ENCODE measurements around the gene ADAM33.

The ADAM33 gene

GRCh38 chr20:3719046-3719445 lies 37.2 kb upstream of the ADAM33 start:
- no peak for DNase-seq (ENCODE audit: low read depth in 1 of 2, low spot score in 1 of 2)
- TF ChIP-seq JUND (IDR thresholded peaks at IDR 0.05; ENCODE audit: low read depth) = no peak
- in situ Hi-C loops (cut with HindIII; ENCODE audit: low pct_unique_long_range_greater_than_20kb, low sequenced_read_pairs) = no loop called here

GRCh38 chr20:3716195-3716834 lies 34.5 kb upstream of the ADAM33 start:
- in situ Hi-C loops (cut with HindIII; ENCODE audit: low pct_unique_long_range_greater_than_20kb, low sequenced_read_pairs) = no loop called here
- peak in 1 of 2 experiments; percentile 67 for DNase-seq (ENCODE audit: low read depth in 1 of 2, low spot score in 1 of 2)
- no peak for TF ChIP-seq JUND (IDR thresholded peaks at IDR 0.05; ENCODE audit: low read depth)

- TF ChIP-seq JUND (IDR thresholded peaks at IDR 0.05; ENCODE audit: low read depth) = no peak
- DNase-seq (ENCODE audit: low read depth in 1 of 2, low spot score in 1 of 2) = no peak
- in situ Hi-C loops (cut with HindIII; ENCODE audit: low pct_unique_long_range_greater_than_20kb, low sequenced_read_pairs) = no loop called here
Measured at GRCh38 chr20:3714092-3714491, 32.3 kb upstream of the ADAM33 start.

- in situ Hi-C loops (cut with HindIII; ENCODE audit: low pct_unique_long_range_greater_than_20kb, low sequenced_read_pairs) = no loop called here
Measured at GRCh38 chr20:3712279-3712873, 30.6 kb upstream of the ADAM33 start, which contains the start of gene SIGLEC1. SIGLEC1 (minus strand) TSS chr20:3712600; CDS start chr20:3707128, 5,472 bp downstream.

GRCh38 chr20:3711484-3711941 lies 29.7 kb upstream of the ADAM33 start:
- no peak for DNase-seq (ENCODE audit: low read depth in 1 of 2, low spot score in 1 of 2)
- no peak for TF ChIP-seq JUND (IDR thresholded peaks at IDR 0.05; ENCODE audit: low read depth)
- in situ Hi-C loops (cut with HindIII; ENCODE audit: low pct_unique_long_range_greater_than_20kb, low sequenced_read_pairs) = no loop called here

More at GRCh38 chr20:3712279-3712873, 30.6 kb upstream of the ADAM33 start, which contains the start of gene SIGLEC1:
- no peak for DNase-seq (ENCODE audit: low read depth in 1 of 2, low spot score in 1 of 2)
- no peak for TF ChIP-seq JUND (IDR thresholded peaks at IDR 0.05; ENCODE audit: low read depth)

- in situ Hi-C loops (cut with HindIII; ENCODE audit: low pct_unique_long_range_greater_than_20kb, low sequenced_read_pairs) = no loop called here
- no peak for TF ChIP-seq JUND (IDR thresholded peaks at IDR 0.05; ENCODE audit: low read depth)
Measured at GRCh38 chr20:3710703-3711483, 29.1 kb upstream of the ADAM33 start.

GRCh38 chr20:3710011-3710466 lies 28.2 kb upstream of the ADAM33 start:
- DNase-seq (ENCODE audit: low read depth in 1 of 2, low spot score in 1 of 2) = no peak
- TF ChIP-seq JUND (IDR thresholded peaks at IDR 0.05; ENCODE audit: low read depth) = no peak
- in situ Hi-C loops (cut with HindIII; ENCODE audit: low pct_unique_long_range_greater_than_20kb, low sequenced_read_pairs) = no loop called here

More at GRCh38 chr20:3710703-3711483, 29.1 kb upstream of the ADAM33 start:
- peak; percentile 56 to 79 for DNase-seq (ENCODE audit: low read depth in 1 of 2, low spot score in 1 of 2)

- TF ChIP-seq JUND (IDR thresholded peaks at IDR 0.05; ENCODE audit: low read depth) = no peak
- in situ Hi-C loops (cut with HindIII; ENCODE audit: low pct_unique_long_range_greater_than_20kb, low sequenced_read_pairs) = no loop called here
- no peak for DNase-seq (ENCODE audit: low read depth in 1 of 2, low spot score in 1 of 2)
Measured at GRCh38 chr20:3707508-3707899, 25.7 kb upstream of the ADAM33 start.

- TF ChIP-seq JUND (IDR thresholded peaks at IDR 0.05; ENCODE audit: low read depth) = no peak
- in situ Hi-C loops (cut with HindIII; ENCODE audit: low pct_unique_long_range_greater_than_20kb, low sequenced_read_pairs) = no loop called here
Measured at GRCh38 chr20:3706774-3707507, 25.1 kb upstream of the ADAM33 start.

GRCh38 chr20:3705970-3706739 lies 24.3 kb upstream of the ADAM33 start:
- DNase-seq (ENCODE audit: low read depth in 1 of 2, low spot score in 1 of 2) = no peak
- in situ Hi-C loops (cut with HindIII; ENCODE audit: low pct_unique_long_range_greater_than_20kb, low sequenced_read_pairs) = no loop called here
- TF ChIP-seq JUND (IDR thresholded peaks at IDR 0.05; ENCODE audit: low read depth) = no peak

More at GRCh38 chr20:3706774-3707507, 25.1 kb upstream of the ADAM33 start:
- no peak for DNase-seq (ENCODE audit: low read depth in 1 of 2, low spot score in 1 of 2)

GRCh38 chr20:3705491-3705969 lies 23.7 kb upstream of the ADAM33 start:
- in situ Hi-C loops (cut with HindIII; ENCODE audit: low pct_unique_long_range_greater_than_20kb, low sequenced_read_pairs) = no loop called here
- no peak for TF ChIP-seq JUND (IDR thresholded peaks at IDR 0.05; ENCODE audit: low read depth)
- no peak for DNase-seq (ENCODE audit: low read depth in 1 of 2, low spot score in 1 of 2)
